Left lung (tissue), 10 donors: ENCODE results near the gene PAX2. TPM values are rescaled to one million over a fixed set of nuclear protein-coding genes. Genes with fewer than 3 reads are reported as not detected.

Experiments
- ATAC-seq: fragments of 200-7000 bp; cut with Tn5 transposase; one replicate; pipeline ENCODE4 v1.9.1; 2020; ENCODE audit warnings: moderate library complexity
- DNase-seq, 4 donors: peaks; one replicate each; pipeline ENCODE4 v3.0.0-alpha.2; 2013 to 2020
- H3K27ac ChIP-seq, 2 donors: fragments of 200-600 bp; sonication (generic) in 1 of 2; one replicate each; pipeline versions ENCODE4 v1.5.0 to v1.8.0; 2020 to 2021
- H3K27me3 ChIP-seq, 2 donors: fragments of 200-600 bp; sonication (generic) in 1 of 2; one replicate each; pipeline versions ENCODE4 v1.5.0 to v1.8.0; 2020 to 2021
- H3K36me3 ChIP-seq, 2 donors: fragments of 200-600 bp; sonication (generic) in 1 of 2; one replicate each; pipeline versions ENCODE4 v1.5.0 to v1.8.0; 2020 to 2021
- H3K4me1 ChIP-seq, 2 donors: fragments of 200-600 bp; one replicate each; pipeline ENCODE4 v1.8.0; 2021
- H3K4me3 ChIP-seq, 2 donors: fragments of 200-600 bp; sonication (generic) in 1 of 2; one replicate each; pipeline versions ENCODE4 v1.5.0 to v1.8.0; 2020 to 2021; ENCODE audit warnings: mild to moderate bottlenecking in 1 of 2
- H3K9me3 ChIP-seq, 2 donors: fragments of 200-600 bp; sonication (generic) in 1 of 2; one replicate each; pipeline versions ENCODE4 v1.5.0 to v1.8.0; 2020 to 2021
- intact Hi-C, 2 donors: fragments of 100-400 bp; cut with DNase I; formaldehyde crosslinking; loops; one replicate each; pipeline versions ENCODE4 v1.11.2 to v1.14.2; 2022
- polyA plus RNA-seq, 6 donors: library from polyadenylated mRNA; unstranded; fragments of 120-200 nt; gene quantifications; one replicate each; pipeline ENCODE4 v1.2.1, GENCODE V29; 2013; ENCODE audit not compliant: insufficient read length in 6 of 6
- total RNA-seq, 2 donors: library from RNA; stranded (reverse); fragmentation: NEBNext Ultra II Directional; extraction: Animal tissue kit (Norgen Biotek cat#: 25700); gene quantifications; one replicate each; pipeline ENCODE4 v1.2.1, GENCODE V29; 2021
- TF ChIP-seq, protein P1 (sequence below), 2 donors: fragments of 200-600 bp; sonication (generic) in 1 of 2; IDR thresholded peaks; one replicate each; pipeline versions ENCODE4 v1.5.0 to v1.8.0; 2021; ENCODE audit warnings: antibody characterized with exemption in 2 of 2
- donor health status: DM: no; HTN: yes; CAD: no.
- donor health status: DM: no; HTN: no; CAD: no.

The PAX2 gene
- total and polyA plus RNA-seq, 8 donors: 0.18 to 1.2 (median 0.47) TPM; not detected in 3

GRCh38 chr10:100728928-100729861, 16.2 kb upstream of the PAX2 start:
- DNase-seq (peak in 1 of 4 donors; percentile 51), ATAC-seq (no peak)
- Histone ChIP-seq H3K27me3 (peaks cover 92 to 100% of the 10 kb centered on the region in 2 donors), H3K36me3 (no peaks in the 10 kb centered on the region), H3K9me3 (no peaks in the 10 kb centered on the region), H3K27ac (no peak overlapping the region), H3K4me3 (no peak overlapping the region), H3K4me1 (peaks cover 8 to 26% of the 10 kb centered on the region in 2 donors)
- intact Hi-C loops: no loop called here
- TF ChIP-seq, protein P1, sequence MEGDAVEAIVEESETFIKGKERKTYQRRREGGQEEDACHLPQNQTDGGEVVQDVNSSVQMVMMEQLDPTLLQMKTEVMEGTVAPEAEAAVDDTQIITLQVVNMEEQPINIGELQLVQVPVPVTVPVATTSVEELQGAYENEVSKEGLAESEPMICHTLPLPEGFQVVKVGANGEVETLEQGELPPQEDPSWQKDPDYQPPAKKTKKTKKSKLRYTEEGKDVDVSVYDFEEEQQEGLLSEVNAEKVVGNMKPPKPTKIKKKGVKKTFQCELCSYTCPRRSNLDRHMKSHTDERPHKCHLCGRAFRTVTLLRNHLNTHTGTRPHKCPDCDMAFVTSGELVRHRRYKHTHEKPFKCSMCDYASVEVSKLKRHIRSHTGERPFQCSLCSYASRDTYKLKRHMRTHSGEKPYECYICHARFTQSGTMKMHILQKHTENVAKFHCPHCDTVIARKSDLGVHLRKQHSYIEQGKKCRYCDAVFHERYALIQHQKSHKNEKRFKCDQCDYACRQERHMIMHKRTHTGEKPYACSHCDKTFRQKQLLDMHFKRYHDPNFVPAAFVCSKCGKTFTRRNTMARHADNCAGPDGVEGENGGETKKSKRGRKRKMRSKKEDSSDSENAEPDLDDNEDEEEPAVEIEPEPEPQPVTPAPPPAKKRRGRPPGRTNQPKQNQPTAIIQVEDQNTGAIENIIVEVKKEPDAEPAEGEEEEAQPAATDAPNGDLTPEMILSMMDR (IDR thresholded peaks at IDR 0.05): no peak

GRCh38 chr10:100729862-100730724, 15.3 kb upstream of the PAX2 start:
- Histone ChIP-seq H3K36me3 (no peaks in the 10 kb centered on the region), H3K27me3 (peaks cover 92 to 100% of the 10 kb centered on the region in 2 donors), H3K4me3 (no peak overlapping the region), H3K4me1 (peaks cover 8 to 26% of the 10 kb centered on the region in 2 donors), H3K9me3 (no peaks in the 10 kb centered on the region), H3K27ac (no peak overlapping the region)
- ATAC-seq (no peak), DNase-seq (no peak)
- TF ChIP-seq, protein P1 (IDR thresholded peaks at IDR 0.05): no peak
- intact Hi-C loops: no loop called here

GRCh38 chr10:100730725-100731406, 14.5 kb upstream of the PAX2 start:
- H3K36me3 ChIP-seq: no peaks in the 10 kb centered on the region
- peak; percentile 61 for ATAC-seq
- H3K9me3 ChIP-seq: no peaks in the 10 kb centered on the region
- TF ChIP-seq, protein P1 (IDR thresholded peaks at IDR 0.05): no peak
- H3K4me3 ChIP-seq: no peak overlapping the region
- H3K27me3 ChIP-seq: peaks cover 91 to 100% of the 10 kb centered on the region in 2 donors
- intact Hi-C loops: no loop called here
- peak in 1 of 4 donors; percentile 48 for DNase-seq
- H3K4me1 ChIP-seq: peaks cover 8 to 26% of the 10 kb centered on the region in 2 donors
- no peak overlapping the region for H3K27ac ChIP-seq

DNA sequence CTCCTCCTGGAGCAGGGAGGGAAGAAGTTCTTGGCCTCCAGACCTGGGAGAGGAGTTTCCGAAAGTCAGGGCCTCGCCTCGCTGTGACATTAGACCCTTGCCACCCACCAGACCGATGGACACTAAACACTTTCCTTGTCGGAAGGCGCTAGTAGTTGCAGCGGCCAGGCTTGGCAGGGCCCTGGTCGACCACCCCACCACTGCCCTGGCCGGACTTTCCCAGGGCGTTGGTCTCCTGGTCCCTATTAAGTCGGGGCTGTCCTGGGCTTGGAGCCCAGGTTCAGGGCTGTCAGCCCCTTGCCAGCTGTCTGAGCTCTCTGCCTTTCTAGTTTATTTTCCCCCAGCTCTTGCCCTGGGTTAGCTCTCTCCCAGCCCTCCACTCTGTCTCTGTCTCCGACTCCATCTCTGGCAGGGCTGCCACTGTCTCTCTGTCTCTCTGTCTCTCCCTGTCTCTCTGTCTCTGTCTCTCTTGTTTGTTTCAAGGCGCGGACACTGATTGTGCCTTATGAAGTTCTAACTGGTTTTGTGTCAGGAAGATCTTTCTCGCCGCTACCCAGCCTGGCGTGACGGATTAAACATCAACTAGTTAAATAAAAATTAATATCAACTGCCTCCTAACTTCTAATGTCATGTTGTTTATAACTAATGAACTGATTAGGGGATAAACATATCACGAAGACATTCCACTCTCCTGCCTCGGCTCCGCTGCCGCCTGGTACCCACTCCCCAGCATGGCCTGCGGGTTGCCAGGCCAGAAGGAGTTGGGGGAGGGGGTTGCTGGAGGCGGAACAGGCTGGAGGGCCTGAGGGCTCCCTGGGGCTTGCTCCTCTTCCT, 13.8 kb upstream of the PAX2 start:
- DNase-seq: no peak
- H3K27ac ChIP-seq: no peak overlapping the region

More for the DNA sequence above, 13.8 kb upstream of the PAX2 start:
- Histone ChIP-seq H3K36me3 (no peaks in the 10 kb centered on the region), H3K27me3 (peaks cover 91 to 100% of the 10 kb centered on the region in 2 donors), H3K4me1 (peaks cover 8 to 26% of the 10 kb centered on the region in 2 donors), H3K9me3 (no peaks in the 10 kb centered on the region), H3K4me3 (no peak overlapping the region)
- ATAC-seq: no peak
- TF ChIP-seq, protein P1 (IDR thresholded peaks at IDR 0.05): no peak
- intact Hi-C loops: no loop called here
